Bladder microvascular endothelial cell (primary cell): ENCODE data around the gene MPST. TPM values are rescaled to one million over a fixed set of nuclear protein-coding genes. Genes with fewer than 3 reads are reported as not detected.

ENCODE experiments used
- total RNA-seq: library from RNA; depleted of rRNA; stranded (reverse); fragments of >200 nt; gene quantifications from 2 replicates; pipeline ENCODE4 v1.2.3, GENCODE V29; 2014

The MPST gene
- total RNA-seq: 83.9 and 93.9 TPM in 2 replicates

DNA sequence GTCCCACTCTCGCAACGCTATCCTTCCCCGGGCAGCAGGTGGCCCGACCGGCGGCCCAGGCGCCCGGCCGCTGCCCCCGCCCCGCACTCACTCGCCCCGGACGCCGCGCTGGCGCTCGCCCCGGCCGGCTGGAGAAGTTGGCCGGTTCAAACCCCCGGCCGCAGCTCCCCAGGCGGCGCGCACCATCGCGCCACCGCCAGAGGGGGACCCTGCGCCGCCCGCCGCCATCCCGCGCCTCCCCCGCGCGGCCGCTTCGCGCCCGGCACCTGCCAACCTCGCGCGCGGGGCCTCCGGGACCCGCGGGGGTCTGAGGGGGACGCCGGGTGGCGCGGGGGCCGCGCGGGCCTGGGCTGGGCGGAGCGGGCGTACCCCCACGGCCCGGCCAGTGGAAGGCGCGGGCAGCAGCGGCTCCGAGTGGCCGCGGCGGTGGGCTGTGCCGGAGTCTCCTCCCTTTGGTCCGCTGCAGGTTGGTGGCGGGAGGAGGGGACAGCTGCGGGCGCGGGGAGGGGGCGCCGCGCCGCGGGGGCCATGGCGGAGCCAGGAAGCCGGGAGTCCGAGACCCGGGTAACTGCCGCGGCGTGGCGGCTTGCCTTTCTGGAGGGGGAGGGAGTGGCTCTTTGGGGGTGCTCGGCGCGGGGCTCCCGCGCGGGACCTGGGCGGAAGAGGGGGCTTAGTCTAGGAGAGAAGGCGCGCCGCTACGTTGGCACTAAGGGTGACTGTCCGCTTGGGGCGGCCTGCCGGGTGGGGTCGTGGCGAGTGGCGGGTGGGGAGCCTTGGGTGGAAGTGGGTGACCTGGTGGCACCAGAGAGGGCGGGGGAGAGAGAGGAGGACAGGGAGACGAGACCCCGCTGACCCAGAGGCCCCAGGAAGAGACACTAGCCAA is at the start of gene MPST, which contains the start of gene TST:
TSS of gene MPST (plus strand) at position 434 of the 883 bp plus-strand sequence. CDS start at position 529, 95 bp downstream.
TSS of gene TST (minus strand) at position 139 of the 883 bp plus-strand sequence. CDS start 715 bp downstream, outside the sequence.

DNA sequence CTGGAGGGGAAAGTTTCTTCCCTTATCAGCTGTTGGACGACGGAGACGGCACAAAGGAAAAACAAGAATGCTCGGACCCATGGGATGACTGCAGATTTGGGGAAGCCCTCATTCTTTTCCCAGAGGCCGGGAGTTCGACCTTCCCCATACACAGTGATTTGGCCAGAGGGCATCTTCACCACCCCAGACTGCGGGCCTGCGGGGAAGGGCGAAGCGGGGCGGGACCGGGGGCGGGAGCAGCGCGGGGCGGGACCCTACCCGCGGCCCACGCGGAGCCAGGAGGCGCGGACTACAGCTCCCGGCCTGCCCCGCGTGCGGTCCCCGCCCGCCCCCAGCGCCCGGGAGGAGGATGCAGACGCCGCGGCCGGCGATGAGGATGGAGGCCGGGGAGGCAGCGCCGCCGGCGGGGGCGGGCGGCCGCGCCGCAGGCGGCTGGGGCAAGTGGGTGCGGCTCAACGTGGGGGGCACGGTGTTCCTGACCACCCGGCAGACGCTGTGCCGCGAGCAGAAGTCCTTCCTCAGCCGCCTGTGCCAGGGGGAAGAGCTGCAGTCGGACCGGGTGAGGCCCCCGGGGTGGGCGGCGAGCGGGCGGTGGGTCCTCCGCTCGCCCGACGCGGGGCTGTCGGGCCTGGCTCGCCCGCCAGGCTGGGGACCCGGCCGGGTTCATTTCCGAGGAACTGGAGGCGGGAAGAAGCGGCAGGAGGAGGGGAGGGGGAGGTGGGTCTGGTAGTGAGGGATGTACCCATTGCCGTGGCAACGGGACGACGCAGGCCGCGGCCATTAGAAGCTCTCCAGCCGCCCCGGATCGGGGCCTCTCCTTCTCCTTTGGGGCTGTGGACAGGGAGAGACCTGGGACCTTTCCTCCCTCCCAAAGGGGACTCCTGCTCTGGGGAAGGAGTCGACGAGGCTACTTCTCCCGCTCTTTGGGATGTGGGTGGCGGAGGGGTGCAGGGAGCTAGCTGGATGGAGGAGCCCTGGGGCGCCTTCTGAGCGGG is 32.1 kb downstream of the MPST start, which contains the start of gene KCTD17:
TSS of gene KCTD17 (plus strand) at position 352 of the 995 bp plus-strand sequence. CDS start at position 371, 19 bp downstream.

Other genes with a start within 250 kb of the MPST start
- gene IFT27, start 243.6 kb upstream of the MPST start, total RNA-seq: 10.0 and 12.6 TPM in 2 replicates
- not detected in 2 replicates for gene PVALB, start 202.7 kb upstream of the MPST start, total RNA-seq
- gene NCF4, start 158.7 kb upstream of the MPST start, total RNA-seq: not detected in 2 replicates
- 6.5 and 8.9 TPM in 2 replicates for gene CSF2RB, start 106.1 kb upstream of the MPST start, total RNA-seq
- 35.7 and 47.8 TPM in 2 replicates for gene TST, start 295 bp upstream of the MPST start, total RNA-seq
- 16.4 and 52.7 TPM in 2 replicates for gene KCTD17, start 32.0 kb downstream of the MPST start, total RNA-seq
- gene TMPRSS6, start 90.0 kb downstream of the MPST start, total RNA-seq: not detected in 2 replicates
- gene IL2RB, start 130.2 kb downstream of the MPST start, total RNA-seq: not detected in 2 replicates
- 2.8 and 4.5 TPM in 2 replicates for gene C1QTNF6, start 168.5 kb downstream of the MPST start, total RNA-seq
- gene SSTR3, start 192.7 kb downstream of the MPST start, total RNA-seq: not detected in 2 replicates
- gene RAC2, start 224.5 kb downstream of the MPST start, total RNA-seq: 9.9 and 18.6 TPM in 2 replicates